ENCODE results near the gene USF3.

USF3 gene

GRCh38 chr3:113654310-113654709 lies 42.1 kb downstream of the USF3 start:
- Histone ChIP-seq H3K9me2 (ENCODE audit: low read depth, low read length) (no peaks in the 10 kb centered on the region), H3K79me2 (ENCODE audit: insufficient read depth, low read length) (no peaks in the 10 kb centered on the region), H3F3A (ENCODE audit: insufficient read depth, low read length) (no peaks in the 10 kb centered on the region), H3K27ac (ENCODE audit: low read depth, low read length, poor library complexity, severe bottlenecking) (no peak overlapping the region), H3K9me3 (ENCODE audit: low read length) (no peaks in the 10 kb centered on the region), H3K36me3 (ENCODE audit: insufficient read depth, low read length) (no peaks in the 10 kb centered on the region), H3K9ac (ENCODE audit: low read length) (no peak overlapping the region), H3K4me2 (ENCODE audit: low read length) (no peak overlapping the region), H4K20me1 (ENCODE audit: insufficient read depth, low read length) (no peaks in the 10 kb centered on the region), H3K27me3 (ENCODE audit: insufficient read depth, low read length) (no peaks in the 10 kb centered on the region), H3K4me1 (ENCODE audit: insufficient read depth, low read length, severe bottlenecking) (peaks cover 13% of the 10 kb centered on the region), H3K4me3 (ENCODE audit: low read depth, low read length, poor library complexity, severe bottlenecking) (no peak overlapping the region), H2AFZ (ENCODE audit: low read length) (no peak overlapping the region)
- TF ChIP-seq EZH2 (IDR thresholded peaks at IDR 0.05; ENCODE audit: borderline replicate concordance, low read length), result no peak
- TF ChIP-seq CTCF (IDR thresholded peaks at IDR 0.05; ENCODE audit: low read length), result no peak

GRCh38 chr3:113649174-113649845 lies 47.1 kb downstream of the USF3 start:
- no peaks in the 10 kb centered on the region for H3K9me2 ChIP-seq (ENCODE audit: low read depth, low read length)
- no peaks in the 10 kb centered on the region for H4K20me1 ChIP-seq (ENCODE audit: insufficient read depth, low read length)
- H3K4me1 ChIP-seq (ENCODE audit: insufficient read depth, low read length, severe bottlenecking), result no peaks in the 10 kb centered on the region
- H3K79me2 ChIP-seq (ENCODE audit: insufficient read depth, low read length), result no peaks in the 10 kb centered on the region
- no peak overlapping the region for H3K4me2 ChIP-seq (ENCODE audit: low read length)
- H3K9ac ChIP-seq (ENCODE audit: low read length), result no peak overlapping the region
- no peaks in the 10 kb centered on the region for H3F3A ChIP-seq (ENCODE audit: insufficient read depth, low read length)
- no peak overlapping the region for H2AFZ ChIP-seq (ENCODE audit: low read length)
- H3K4me3 ChIP-seq (ENCODE audit: low read depth, low read length, poor library complexity, severe bottlenecking), result no peak overlapping the region
- H3K9me3 ChIP-seq (ENCODE audit: low read length), result 0 out of 2 replicates have a peak, but pooled peaks cover 4% of the 10 kb centered on the region
- TF ChIP-seq CTCF (IDR thresholded peaks at IDR 0.05; ENCODE audit: low read length) (no peak), EZH2 (IDR thresholded peaks at IDR 0.05; ENCODE audit: borderline replicate concordance, low read length) (no peak)
- no peaks in the 10 kb centered on the region for H3K36me3 ChIP-seq (ENCODE audit: insufficient read depth, low read length)
- H3K27me3 ChIP-seq (ENCODE audit: insufficient read depth, low read length), result no peaks in the 10 kb centered on the region
- no peak overlapping the region for H3K27ac ChIP-seq (ENCODE audit: low read depth, low read length, poor library complexity, severe bottlenecking)

- TF ChIP-seq CTCF (IDR thresholded peaks at IDR 0.05; ENCODE audit: low read length) (no peak), EZH2 (IDR thresholded peaks at IDR 0.05; ENCODE audit: borderline replicate concordance, low read length) (no peak)
- no peak overlapping the region for H2AFZ ChIP-seq (ENCODE audit: low read length)
- no peak overlapping the region for H3K4me3 ChIP-seq (ENCODE audit: low read depth, low read length, poor library complexity, severe bottlenecking)
These were observed 47.9 kb downstream of the USF3 start for GRCh38 chr3:113648524-113648923.

More at GRCh38 chr3:113648524-113648923, 47.9 kb downstream of the USF3 start:
- Histone ChIP-seq H3K9me2 (ENCODE audit: low read depth, low read length) (no peaks in the 10 kb centered on the region), H3K79me2 (ENCODE audit: insufficient read depth, low read length) (no peaks in the 10 kb centered on the region), H3K4me2 (ENCODE audit: low read length) (no peak overlapping the region), H4K20me1 (ENCODE audit: insufficient read depth, low read length) (no peaks in the 10 kb centered on the region), H3K27ac (ENCODE audit: low read depth, low read length, poor library complexity, severe bottlenecking) (no peak overlapping the region), H3K27me3 (ENCODE audit: insufficient read depth, low read length) (no peaks in the 10 kb centered on the region), H3K4me1 (ENCODE audit: insufficient read depth, low read length, severe bottlenecking) (no peaks in the 10 kb centered on the region), H3K9me3 (ENCODE audit: low read length) (0 out of 2 replicates have a peak, but pooled peaks cover 7% of the 10 kb centered on the region), H3K9ac (ENCODE audit: low read length) (no peak overlapping the region), H3K36me3 (ENCODE audit: insufficient read depth, low read length) (no peaks in the 10 kb centered on the region), H3F3A (ENCODE audit: insufficient read depth, low read length) (no peaks in the 10 kb centered on the region)

Data from OCI-LY1 (cell line).